ENCODE measurements around the gene DKKL1.
"Not testable (repeated sequence)": the region's sequence is repeated elsewhere in the genome, so short reads cannot be mapped to it uniquely, and the experiment has no call there.

The DKKL1 gene

GRCh38 chr19:49363268-49364082 is at the start of gene DKKL1:
Gene DKKL1 (plus strand): TSS chr19:49363877. CDS start chr19:49363999, 122 bp downstream.
- DNase-seq (ENCODE audit: low spot score), result peak; percentile 99

GRCh38 chr19:49315111-49315510 is 48.6 kb upstream of the DKKL1 start:
- DNase-seq (ENCODE audit: low spot score), result no peak

DNA sequence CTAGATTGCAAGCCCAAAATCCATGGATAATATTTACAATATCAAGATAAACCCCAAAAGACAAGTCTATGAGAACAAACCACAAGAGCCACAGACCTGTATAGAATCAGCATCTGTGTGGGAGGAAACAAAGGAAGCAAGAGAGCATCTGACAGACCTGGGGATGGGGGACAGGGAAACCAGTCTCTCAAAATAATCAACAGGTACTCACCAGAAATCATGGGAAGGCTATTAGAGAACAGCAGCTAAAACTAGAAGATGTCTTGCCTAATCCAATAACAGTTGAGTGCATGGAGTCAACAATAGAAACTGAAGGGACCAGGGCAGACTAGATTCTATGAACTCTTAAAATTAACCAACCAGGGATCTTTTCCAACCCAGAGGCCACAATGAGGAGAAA is 47.4 kb upstream of the DKKL1 start:
- no peak for DNase-seq (ENCODE audit: low spot score)

- DNase-seq (ENCODE audit: low spot score), result no peak
These were observed 45.4 kb upstream of the DKKL1 start for GRCh38 chr19:49318296-49318695.

DNA sequence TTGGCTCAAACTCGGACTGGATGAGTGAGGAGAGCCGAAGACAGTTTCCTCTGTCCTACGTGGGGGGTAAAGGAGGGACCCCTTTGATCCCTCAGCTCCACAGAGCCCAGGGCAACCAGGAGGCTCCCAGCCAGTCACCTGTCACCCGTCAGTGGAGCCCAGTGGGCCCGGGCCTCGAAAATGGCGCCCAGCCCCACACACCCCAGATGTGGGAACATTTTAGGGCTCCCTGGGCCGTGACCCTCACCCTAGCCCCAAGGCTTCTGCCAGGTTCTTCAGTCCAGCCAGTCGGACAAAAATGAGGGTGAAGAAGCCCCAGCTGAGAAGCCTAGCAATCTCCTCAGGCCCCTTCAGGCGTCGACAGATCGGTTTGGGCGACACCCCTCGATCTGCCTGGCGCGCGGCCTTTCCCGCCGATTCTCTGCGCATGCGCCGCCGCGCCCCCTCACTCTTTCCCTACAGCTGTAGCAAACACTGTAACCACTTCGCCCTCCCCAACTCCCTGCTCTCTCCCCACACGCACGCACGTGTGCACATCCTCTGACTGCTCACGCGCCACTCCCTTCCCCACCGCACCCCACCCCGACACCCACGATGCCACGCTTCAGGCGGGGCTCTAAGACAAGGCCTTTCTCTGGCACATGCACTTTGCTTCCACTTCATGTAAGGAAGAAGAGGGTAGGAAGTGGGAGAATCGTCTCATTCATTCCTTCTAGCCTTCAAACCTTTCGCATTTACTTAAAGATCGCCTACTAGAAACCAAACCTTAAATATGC is 38.7 kb upstream of the DKKL1 start, which contains the start of gene SLC6A16:
TSS of gene SLC6A16 (minus strand) at position 391 of the 776 bp plus-strand sequence. CDS start 13,844 bp downstream, outside the sequence.
- DNase-seq (ENCODE audit: low spot score), result no peak

GRCh38 chr19:49325756-49326155 is 37.9 kb upstream of the DKKL1 start:
- not testable (repeated sequence) for DNase-seq (ENCODE audit: low spot score)

DNA sequence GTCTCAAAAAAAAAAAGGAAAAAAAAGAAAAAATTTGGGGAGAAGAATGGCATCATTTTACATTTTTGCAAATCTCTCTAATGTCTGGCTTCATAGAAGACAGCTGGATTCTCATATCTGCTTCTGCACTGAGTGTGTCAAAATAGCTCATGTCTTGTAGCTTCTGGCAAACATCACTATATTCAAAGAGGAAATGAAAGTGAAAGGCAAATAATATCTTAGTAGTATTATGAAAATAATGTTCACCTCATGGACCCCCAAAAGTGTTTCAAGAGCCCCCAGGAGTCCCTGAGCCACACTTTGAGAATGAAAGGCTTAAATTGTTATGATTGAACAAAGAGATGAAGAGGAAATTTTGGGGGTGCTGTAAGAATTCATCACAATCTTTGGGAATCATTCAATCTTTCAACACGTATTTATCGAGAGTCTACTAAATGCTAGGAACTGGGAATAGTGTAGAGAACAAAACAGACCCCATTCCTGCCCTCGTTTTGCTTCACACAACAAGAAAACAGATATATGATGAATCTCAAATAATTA is 37.4 kb upstream of the DKKL1 start:
- DNase-seq (ENCODE audit: low spot score), result no peak

DNA sequence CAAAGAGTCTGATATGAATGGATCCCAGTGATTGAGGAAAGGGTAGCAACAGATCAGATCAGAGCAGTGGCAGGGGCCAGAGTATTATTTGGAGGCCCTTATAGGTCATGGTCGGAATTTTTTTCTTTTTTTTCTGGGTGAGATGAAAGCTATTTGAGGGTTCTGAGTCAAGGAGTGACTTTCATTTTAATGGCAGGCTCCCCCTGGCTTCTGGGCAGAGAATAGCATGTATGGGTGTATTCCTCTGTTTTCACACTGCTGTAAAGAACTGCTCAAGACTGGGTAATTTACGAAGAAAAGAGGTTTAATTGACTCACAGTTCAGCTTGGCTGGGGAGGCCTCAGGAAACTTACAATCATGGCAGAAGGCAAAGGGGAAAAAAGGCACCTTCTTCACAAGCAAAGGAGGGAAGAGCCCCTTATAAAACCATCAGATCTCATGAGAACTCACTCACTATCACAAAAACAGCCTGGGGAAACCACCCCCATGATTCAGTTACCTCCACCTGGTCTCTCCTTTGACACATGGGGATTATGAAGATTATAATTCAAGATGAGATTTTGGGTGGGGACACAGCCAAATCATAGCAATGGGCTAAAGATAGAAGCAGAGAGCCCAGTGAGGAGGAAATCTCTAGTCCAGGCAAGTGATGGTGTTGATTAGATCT is 35.7 kb upstream of the DKKL1 start:
- DNase-seq (ENCODE audit: low spot score), result peak; percentile 48

GRCh38 chr19:49328741-49329140 is 34.9 kb upstream of the DKKL1 start:
- DNase-seq (ENCODE audit: low spot score), result no peak

DNA sequence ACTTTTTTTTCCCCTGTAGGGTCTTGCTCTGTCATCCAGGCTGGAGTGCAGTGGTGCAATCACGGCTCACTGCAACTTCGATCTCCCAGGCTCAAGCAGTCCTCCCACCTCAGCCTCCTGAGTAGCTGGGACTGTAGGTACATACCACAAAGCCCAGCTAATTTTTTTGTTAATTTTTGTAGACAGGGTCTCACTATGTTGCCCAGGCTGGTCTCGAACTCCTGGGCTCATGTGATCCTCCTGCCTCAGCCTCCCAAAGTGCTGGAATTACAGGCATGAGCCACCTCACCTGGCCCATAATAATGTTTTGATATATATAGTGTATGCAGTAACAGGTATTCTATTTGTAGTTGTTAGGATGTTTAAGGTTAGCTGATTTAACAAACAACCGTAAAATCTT is 32.5 kb upstream of the DKKL1 start:
- not testable (repeated sequence) for DNase-seq (ENCODE audit: low spot score)

GRCh38 chr19:49331616-49332055 is 32.0 kb upstream of the DKKL1 start:
- DNase-seq (ENCODE audit: low spot score), result peak; percentile 62

GRCh38 chr19:49332691-49333417 is 30.8 kb upstream of the DKKL1 start:
- DNase-seq (ENCODE audit: low spot score), result not testable (repeated sequence)

DNA sequence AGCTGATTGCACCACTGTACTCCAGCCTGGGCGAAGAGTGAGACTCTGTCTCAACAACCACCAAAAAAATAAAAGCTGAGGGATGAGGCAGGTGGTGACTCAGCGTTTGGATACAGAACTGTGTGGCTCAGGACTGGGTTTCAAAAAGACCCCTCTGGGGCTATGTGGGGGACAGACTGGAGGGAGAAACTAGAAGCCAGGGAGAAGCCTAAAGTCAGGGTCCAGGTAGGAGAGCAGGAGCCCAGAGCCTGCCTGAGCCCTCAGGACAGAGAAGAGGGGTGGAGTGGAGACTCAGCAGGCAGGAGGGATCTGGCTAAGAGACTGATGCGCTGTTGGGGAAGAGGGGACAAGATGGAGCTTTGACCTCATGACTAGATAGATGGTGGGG is 30.3 kb upstream of the DKKL1 start:
- no peak for DNase-seq (ENCODE audit: low spot score)

GRCh38 chr19:49333811-49334288 is 29.8 kb upstream of the DKKL1 start:
- no peak for DNase-seq (ENCODE audit: low spot score)

GRCh38 chr19:49335071-49335783 is 28.4 kb upstream of the DKKL1 start, which contains the start of gene CD37:
Gene CD37 (plus strand): TSS chr19:49335406. CDS start chr19:49335541, 135 bp downstream.
- DNase-seq (ENCODE audit: low spot score), result no peak

DNA sequence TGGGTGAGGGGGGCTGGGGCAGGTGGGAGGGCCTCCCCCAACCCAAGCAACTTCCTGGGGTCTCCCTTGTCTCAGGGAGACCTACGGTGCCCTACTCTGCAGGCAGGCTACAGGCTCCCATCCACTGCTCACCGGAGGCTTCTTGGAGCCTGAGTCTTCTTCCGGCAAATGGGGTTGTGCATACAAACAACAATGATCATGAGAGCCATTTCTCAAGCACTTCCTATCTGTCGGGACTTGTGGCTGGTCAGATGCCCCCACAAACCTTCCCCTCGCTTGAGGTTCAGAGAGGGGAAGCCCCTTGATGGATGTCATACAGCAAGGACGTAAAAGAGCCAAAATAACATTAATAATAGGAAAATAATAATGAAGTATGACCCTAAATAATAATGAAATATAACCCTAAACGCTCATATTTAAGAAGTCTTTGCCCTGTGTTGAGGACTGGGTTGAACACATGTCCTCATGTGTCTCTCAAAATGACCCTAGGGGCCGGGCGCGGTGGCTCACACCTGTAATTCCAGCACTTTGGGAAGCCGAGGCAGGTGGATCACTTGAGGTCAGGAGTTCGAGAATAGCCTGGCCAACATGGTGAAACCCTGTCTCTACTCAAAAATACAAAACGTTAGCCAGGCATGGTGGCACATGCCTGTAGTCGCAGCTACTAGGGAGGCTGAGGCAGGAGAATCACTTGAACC is 27.7 kb upstream of the DKKL1 start:
- DNase-seq (ENCODE audit: low spot score), result no peak

- no peak for DNase-seq (ENCODE audit: low spot score)
These were observed 27.0 kb upstream of the DKKL1 start for GRCh38 chr19:49336482-49337266.

DNA sequence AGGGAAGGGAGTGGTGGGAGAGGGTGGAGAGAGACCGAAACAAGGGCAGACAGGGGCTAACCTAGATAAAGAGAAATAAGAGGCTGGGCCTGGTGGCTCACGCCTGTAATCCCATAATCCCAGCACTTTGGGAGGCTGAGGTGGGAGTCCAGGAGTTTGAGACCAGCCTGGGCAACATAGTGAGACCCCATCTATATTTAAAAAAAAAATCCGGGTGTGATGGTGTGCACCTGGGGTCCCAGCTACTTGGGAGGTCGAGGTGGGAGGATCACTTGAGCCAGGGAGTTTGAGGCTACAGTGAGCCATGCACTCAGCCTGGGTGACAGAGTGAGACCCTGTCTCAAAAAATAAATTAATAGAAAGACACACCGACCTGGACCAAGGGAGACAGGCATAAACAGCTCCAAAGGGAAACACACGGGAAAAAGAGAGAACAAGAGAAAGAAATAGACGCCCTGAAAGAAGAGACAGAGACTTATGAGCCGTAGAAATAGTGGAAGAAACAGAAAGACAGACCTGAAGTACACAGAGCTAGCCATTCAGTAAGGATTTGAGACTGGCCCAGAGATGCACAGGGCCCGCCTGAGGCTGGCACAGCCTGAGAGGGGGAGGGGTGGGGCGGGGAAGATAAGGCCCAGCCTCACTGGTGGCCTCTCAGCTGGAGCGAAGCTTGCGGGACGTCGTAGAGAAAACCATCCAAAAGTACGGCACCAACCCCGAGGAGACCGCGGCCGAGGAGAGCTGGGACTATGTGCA is 26.2 kb upstream of the DKKL1 start:
- no peak for DNase-seq (ENCODE audit: low spot score)

Data from AG08395 (cell line).